ENCODE results near the gene CPNE5.

CPNE5 gene

GRCh38 chr6:36875250-36875633 lies 36.0 kb upstream of the CPNE5 start:
- DNase-seq (ENCODE audit: low read depth, low spot score), result no peak
- POLR2A ChIA-PET, result interaction anchor here (0.5 to 2.2 kb wide), 8 partner anchors 10 to 143 kb away, joined by 3 to 9 read pairs (median 4); partner anchors contain the start of genes C6orf89 and MTCH1
- peak overlapping the region; percentile 95 for H3K4me3 ChIP-seq (ENCODE audit: low read depth, low read length)
- CTCF ChIA-PET, result interaction anchor here (1.0 to 15.1 kb wide), 16 partner anchors 9 to 337 kb away, joined by 3 to 270 read pairs (median 5); partner anchors contain the start of gene C6orf89
- TF ChIP-seq CTCF (IDR thresholded peaks at IDR 0.05; ENCODE audit: insufficient read depth, low read length, missing control alignments), result no peak

- CTCF ChIA-PET, result interaction anchor here (0.7 to 15.1 kb wide), 17 partner anchors 9 to 337 kb away, joined by 3 to 270 read pairs (median 4); partner anchors contain the start of gene C6orf89
- no peak for TF ChIP-seq CTCF (IDR thresholded peaks at IDR 0.05; ENCODE audit: insufficient read depth, low read length, missing control alignments)
- H3K4me3 ChIP-seq (ENCODE audit: low read depth, low read length), result peak within 1 kb of the TSS; percentile 95
- POLR2A ChIA-PET, result interaction anchor here (0.5 to 2.2 kb wide), 11 partner anchors 10 to 143 kb away, joined by 3 to 9 read pairs (median 4); partner anchors contain the start of genes C6orf89 and MTCH1
- DNase-seq (ENCODE audit: low read depth, low spot score), result peak; percentile 47
Observed at GRCh38 chr6:36874443-36875249, 35.4 kb upstream of the CPNE5 start, which contains the start of gene PPIL1. TSS of gene PPIL1 (minus strand) at chr6:36874803. CDS start at chr6:36874772, 31 bp downstream.

GRCh38 chr6:36873612-36874442 lies 34.6 kb upstream of the CPNE5 start:
- no peak for DNase-seq (ENCODE audit: low read depth, low spot score)
- H3K4me3 ChIP-seq (ENCODE audit: low read depth, low read length), result peak overlapping the region; percentile 95
- POLR2A ChIA-PET, result interaction anchor here (0.6 to 2.2 kb wide), 6 partner anchors 9 to 113 kb away, joined by 3 to 9 read pairs (median 4); partner anchors contain the start of genes C6orf89 and MTCH1
- CTCF ChIA-PET, result interaction anchor here (0.9 to 15.1 kb wide), 12 partner anchors 10 to 338 kb away, joined by 3 to 270 read pairs (median 4); partner anchors contain the start of gene C6orf89
- no peak for TF ChIP-seq CTCF (IDR thresholded peaks at IDR 0.05; ENCODE audit: insufficient read depth, low read length, missing control alignments)

GRCh38 chr6:36873115-36873514 lies 33.9 kb upstream of the CPNE5 start:
- CTCF ChIA-PET, result interaction anchor here (0.8 to 15.1 kb wide), 9 partner anchors 11 to 146 kb away, joined by 3 to 270 read pairs (median 4); partner anchors contain the start of gene C6orf89
- no peak for DNase-seq (ENCODE audit: low read depth, low spot score)
- H3K4me3 ChIP-seq (ENCODE audit: low read depth, low read length), result no peak overlapping the region
- POLR2A ChIA-PET, result interaction anchor here (0.6 to 1.4 kb wide), 2 partner anchors 21 to 113 kb away, joined by 3 to 5 read pairs; no protein-coding TSS in a partner anchor
- no peak for TF ChIP-seq CTCF (IDR thresholded peaks at IDR 0.05; ENCODE audit: insufficient read depth, low read length, missing control alignments)

GRCh38 chr6:36871686-36872085 lies 32.4 kb upstream of the CPNE5 start:
- POLR2A ChIA-PET, result no interaction called here

More at GRCh38 chr6:36871686-36872085, 32.4 kb upstream of the CPNE5 start:
- TF ChIP-seq CTCF (IDR thresholded peaks at IDR 0.05; ENCODE audit: insufficient read depth, low read length, missing control alignments), result no peak
- CTCF ChIA-PET, result interaction anchor here (0.6 to 15.1 kb wide), 5 partner anchors 12 to 116 kb away, joined by 4 to 132 read pairs (median 61); partner anchors contain the start of gene C6orf89
- H3K4me3 ChIP-seq (ENCODE audit: low read depth, low read length), result no peak overlapping the region
- no peak for DNase-seq (ENCODE audit: low read depth, low spot score)
